ENCODE measurements around the gene GPR152. TPM values are rescaled to one million over a fixed set of nuclear protein-coding genes. Genes with fewer than 3 reads are reported as not detected.
A peak's percentile ranks its signal among the peaks of the same experiment; 100 is the strongest.

Gene GPR152
- polyA plus RNA-seq, 3 donors: not detected

GRCh38 chr11:67450796-67451657 lies 1.5 kb downstream of the GPR152 start:
- peak overlapping the region in 1 of 7 donors; percentile 63 for H3K27ac Mint-ChIP-seq

GRCh38 chr11:67449116-67449844 lies 3.2 kb downstream of the GPR152 start:
- no peak overlapping the region for H3K9ac ChIP-seq (ENCODE audit: insufficient read depth, low read length, poor library complexity, severe bottlenecking)
- no peaks in the 10 kb centered on the region for H3K36me3 ChIP-seq (replicated peaks in 1 of 2; ENCODE audit: control insufficient read depth in 1 of 2, insufficient read depth in 2 of 2, low read length in 2 of 2)
- intact Hi-C loops (cut with micrococcal nuclease): no loop called here
- H3K4me2 ChIP-seq (replicated peaks; ENCODE audit: extremely low read depth, low read length, poor library complexity, severe bottlenecking): peak overlapping the region; percentile 40
- peaks cover 36% of the 10 kb centered on the region for H3K4me1 Mint-ChIP-seq
- H3K27me3 Mint-ChIP-seq (ENCODE audit: low read depth in 3 of 3): peaks cover 3 to 4% (median 3%) of the 10 kb centered on the region in 3 donors
- DNase-seq: peak; percentile 42 to 63 (median 47)
- peak overlapping the region in 1 of 2 donors; percentile 43 for H3K4me3 Mint-ChIP-seq
- peaks cover 3% of the 10 kb centered on the region in 2 donors for H3K36me3 Mint-ChIP-seq
- WGBS (ENCODE audit: insufficient coverage): 54% methylated on average over 7 of the region's 9 CpGs
- H3K79me2 ChIP-seq (ENCODE audit: insufficient read depth, low read length): no peaks in the 10 kb centered on the region
- no peaks in the 10 kb centered on the region for H3K27me3 ChIP-seq (ENCODE audit: control insufficient read depth in 2 of 2, insufficient read depth in 2 of 2, low read length in 2 of 2)
- no peak overlapping the region for H3K4me3 ChIP-seq (replicated peaks in 1 of 3; ENCODE audit: low read depth in 2 of 3, low read length in 3 of 3)
- H3K4me1 ChIP-seq (ENCODE audit: control insufficient read depth in 1 of 2, insufficient read depth in 2 of 2, low read length in 2 of 2): peaks cover 32 to 49% of the 10 kb centered on the region in 2 donors
- no peaks in the 10 kb centered on the region for H3K9me3 Mint-ChIP-seq
- H4K20me1 ChIP-seq (ENCODE audit: insufficient read depth, low read length): no peaks in the 10 kb centered on the region
- H2AFZ ChIP-seq (ENCODE audit: insufficient read depth, low read depth, low read length, poor library complexity, severe bottlenecking): no peak overlapping the region
- peak overlapping the region; percentile 24 to 42 for H3K27ac ChIP-seq (ENCODE audit: low read depth in 1 of 2, low read length in 2 of 2)
- TF ChIP-seq, protein P1, sequence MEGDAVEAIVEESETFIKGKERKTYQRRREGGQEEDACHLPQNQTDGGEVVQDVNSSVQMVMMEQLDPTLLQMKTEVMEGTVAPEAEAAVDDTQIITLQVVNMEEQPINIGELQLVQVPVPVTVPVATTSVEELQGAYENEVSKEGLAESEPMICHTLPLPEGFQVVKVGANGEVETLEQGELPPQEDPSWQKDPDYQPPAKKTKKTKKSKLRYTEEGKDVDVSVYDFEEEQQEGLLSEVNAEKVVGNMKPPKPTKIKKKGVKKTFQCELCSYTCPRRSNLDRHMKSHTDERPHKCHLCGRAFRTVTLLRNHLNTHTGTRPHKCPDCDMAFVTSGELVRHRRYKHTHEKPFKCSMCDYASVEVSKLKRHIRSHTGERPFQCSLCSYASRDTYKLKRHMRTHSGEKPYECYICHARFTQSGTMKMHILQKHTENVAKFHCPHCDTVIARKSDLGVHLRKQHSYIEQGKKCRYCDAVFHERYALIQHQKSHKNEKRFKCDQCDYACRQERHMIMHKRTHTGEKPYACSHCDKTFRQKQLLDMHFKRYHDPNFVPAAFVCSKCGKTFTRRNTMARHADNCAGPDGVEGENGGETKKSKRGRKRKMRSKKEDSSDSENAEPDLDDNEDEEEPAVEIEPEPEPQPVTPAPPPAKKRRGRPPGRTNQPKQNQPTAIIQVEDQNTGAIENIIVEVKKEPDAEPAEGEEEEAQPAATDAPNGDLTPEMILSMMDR (IDR thresholded peaks at IDR 0.05): no peak
- H3K9me3 ChIP-seq (replicated peaks in 1 of 2; ENCODE audit: control insufficient read depth in 1 of 2, insufficient read depth in 1 of 2, low read length in 2 of 2): no peaks in the 10 kb centered on the region
- H3K27ac Mint-ChIP-seq: peak overlapping the region; percentile 12 to 86 (median 80)

More at GRCh38 chr11:67450796-67451657, 1.5 kb downstream of the GPR152 start:
- Histone ChIP-seq H2AFZ (ENCODE audit: insufficient read depth, low read depth, low read length, poor library complexity, severe bottlenecking) (no peak overlapping the region), H3K79me2 (ENCODE audit: insufficient read depth, low read length) (no peaks in the 10 kb centered on the region), H3K27me3 (ENCODE audit: control insufficient read depth in 2 of 2, insufficient read depth in 2 of 2, low read length in 2 of 2) (no peaks in the 10 kb centered on the region), H3K9ac (ENCODE audit: insufficient read depth, low read length, poor library complexity, severe bottlenecking) (no peak overlapping the region), H4K20me1 (ENCODE audit: insufficient read depth, low read length) (no peaks in the 10 kb centered on the region), H3K36me3 (replicated peaks in 1 of 2; ENCODE audit: control insufficient read depth in 1 of 2, insufficient read depth in 2 of 2, low read length in 2 of 2) (no peaks in the 10 kb centered on the region), H3K9me3 (replicated peaks in 1 of 2; ENCODE audit: control insufficient read depth in 1 of 2, insufficient read depth in 1 of 2, low read length in 2 of 2) (no peaks in the 10 kb centered on the region), H3K4me3 (replicated peaks in 1 of 3; ENCODE audit: low read depth in 2 of 3, low read length in 3 of 3) (no peak overlapping the region), H3K27ac (ENCODE audit: low read depth in 1 of 2, low read length in 2 of 2) (no peak overlapping the region), H3K4me2 (replicated peaks; ENCODE audit: extremely low read depth, low read length, poor library complexity, severe bottlenecking) (no peak overlapping the region), H3K4me1 (ENCODE audit: control insufficient read depth in 1 of 2, insufficient read depth in 2 of 2, low read length in 2 of 2) (peaks cover 25 to 41% of the 10 kb centered on the region in 2 donors)
- intact Hi-C loops (cut with micrococcal nuclease): no loop called here
- WGBS (ENCODE audit: insufficient coverage): 89% methylated on average over 19 of the region's 25 CpGs
- peaks cover 23% of the 10 kb centered on the region for H3K4me1 Mint-ChIP-seq
- DNase-seq: no peak
- H3K36me3 Mint-ChIP-seq: no peaks in the 10 kb centered on the region
- TF ChIP-seq, protein P1 (IDR thresholded peaks at IDR 0.05): no peak
- no peak overlapping the region for H3K4me3 Mint-ChIP-seq
- H3K27me3 Mint-ChIP-seq (ENCODE audit: low read depth in 3 of 3): peaks cover 0 to 2% (median 2%) of the 10 kb centered on the region in 3 donors
- no peaks in the 10 kb centered on the region for H3K9me3 Mint-ChIP-seq

Measured in CD14-positive monocyte (primary cell).